Measurements from ENCODE around the gene CDRT4. TPM values are rescaled to one million over a fixed set of nuclear protein-coding genes. Genes with fewer than 3 reads are reported as not detected.
"Not testable (repeated sequence)": the region's sequence is repeated elsewhere in the genome, so short reads cannot be mapped to it uniquely, and the experiment has no call there.

The CDRT4 gene
- total RNA-seq, 1 experiment from 2014 or later: not detected

- peak; percentile 91 for DNase-seq (ENCODE audit: low spot score)
These were observed 10.3 kb downstream of the CDRT4 start for GRCh38 chr17:15456972-15457722.

GRCh38 chr17:15456496-15456895, 10.9 kb downstream of the CDRT4 start:
- DNase-seq (ENCODE audit: low spot score): no peak

GRCh38 chr17:15454346-15454745, 13.1 kb downstream of the CDRT4 start:
- no peak for DNase-seq (ENCODE audit: low spot score)

GRCh38 chr17:15453782-15454181, 13.6 kb downstream of the CDRT4 start:
- no peak for DNase-seq (ENCODE audit: low spot score)

- no peak for DNase-seq (ENCODE audit: low spot score)
These were observed 14.2 kb downstream of the CDRT4 start for GRCh38 chr17:15453246-15453645.

GRCh38 chr17:15452746-15453145, 14.7 kb downstream of the CDRT4 start:
- DNase-seq (ENCODE audit: low spot score): no peak

- DNase-seq (ENCODE audit: low spot score): no peak
These were observed 15.7 kb downstream of the CDRT4 start for GRCh38 chr17:15451680-15452079.

GRCh38 chr17:15448580-15448956, 18.9 kb downstream of the CDRT4 start:
- no peak for DNase-seq (ENCODE audit: low spot score)

GRCh38 chr17:15447928-15448579, 19.4 kb downstream of the CDRT4 start:
- DNase-seq (ENCODE audit: low spot score): no peak

- DNase-seq (ENCODE audit: low spot score): no peak
These were observed 21.4 kb downstream of the CDRT4 start for GRCh38 chr17:15446036-15446435.

- peak; percentile 29 for DNase-seq (ENCODE audit: low spot score)
These were observed 22.6 kb downstream of the CDRT4 start for GRCh38 chr17:15444805-15445204.

- DNase-seq (ENCODE audit: low spot score): no peak
These were observed 24.9 kb downstream of the CDRT4 start for GRCh38 chr17:15442311-15443180.

- DNase-seq (ENCODE audit: low spot score): no peak
These were observed 26.1 kb downstream of the CDRT4 start for GRCh38 chr17:15441315-15441714.

- DNase-seq (ENCODE audit: low spot score): no peak
These were observed 27.1 kb downstream of the CDRT4 start for GRCh38 chr17:15440347-15440746.

- DNase-seq (ENCODE audit: low spot score): not testable (repeated sequence)
These were observed 28.0 kb downstream of the CDRT4 start for GRCh38 chr17:15439205-15439985.

- no peak for DNase-seq (ENCODE audit: low spot score)
These were observed 28.8 kb downstream of the CDRT4 start for GRCh38 chr17:15438491-15439105.

GRCh38 chr17:15437303-15437635, 30.2 kb downstream of the CDRT4 start:
- DNase-seq (ENCODE audit: low spot score): no peak

- peak; percentile 46 for DNase-seq (ENCODE audit: low spot score)
These were observed 30.7 kb downstream of the CDRT4 start for GRCh38 chr17:15436473-15437302.

- DNase-seq (ENCODE audit: low spot score): no peak
These were observed 32.5 kb downstream of the CDRT4 start for GRCh38 chr17:15434956-15435355.

- no peak for DNase-seq (ENCODE audit: low spot score)
These were observed 34.4 kb downstream of the CDRT4 start for GRCh38 chr17:15432807-15433611.
